ENCODE data around the gene C5orf34. TPM values are rescaled to one million over a fixed set of nuclear protein-coding genes. Genes with fewer than 3 reads are reported as not detected.

The C5orf34 gene
- total and polyA plus RNA-seq, 9 of the 15 experiments (the other 6 are each of a cell fraction or from before 2014, with no cell fraction given), result 13.2 to 32.6 (median 20.7) TPM

DNA sequence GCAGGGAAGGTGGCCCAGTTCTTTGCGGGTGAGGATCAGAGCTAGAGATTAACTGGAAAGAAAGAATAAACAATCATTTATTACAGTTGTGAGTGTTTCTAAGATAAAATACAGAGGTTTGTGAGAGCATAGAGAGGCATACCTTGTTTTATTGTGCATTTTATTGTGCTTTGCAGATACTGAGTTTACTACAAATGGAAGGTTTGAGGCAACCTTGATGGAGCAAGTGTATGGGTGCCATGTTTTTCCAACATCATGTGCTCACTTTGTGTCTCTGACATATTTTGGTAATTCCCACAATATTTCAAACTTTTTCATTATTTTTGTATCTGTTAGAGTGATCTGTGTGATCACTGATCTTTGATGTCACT, 715 bp upstream of the C5orf34 start (continued):
- TF ChIP-seq ATF4 (CRISPR knock-in tag; IDR thresholded peaks at IDR 0.05) (no peak), ZFP30 (CRISPR knock-in tag; IDR thresholded peaks at IDR 0.05; ENCODE audit: borderline replicate concordance) (no peak), NR4A1 (CRISPR knock-in tag; IDR thresholded peaks at IDR 0.05) (no peak), NR4A1 (tag; IDR thresholded peaks at IDR 0.05) (0 out of 2 replicates have a peak, but pooled peaks have one; percentile 58), ZNF830 (CRISPR knock-in tag; IDR thresholded peaks at IDR 0.05) (no peak), SP1 (CRISPR knock-in tag; IDR thresholded peaks at IDR 0.05) (0 out of 2 replicates have a peak, but pooled peaks have one; percentile 11), RBM39 (optimal IDR thresholded peaks at IDR 0.05; ENCODE audit: low read depth, low read length) (no peak), YY1 (IDR thresholded peaks at IDR 0.05; ENCODE audit: borderline replicate concordance in 1 of 3, control insufficient read depth in 1 of 3, extremely low read depth in 1 of 3, insufficient read depth in 3 of 3, insufficient read length in 1 of 3, insufficient replicate concordance in 2 of 3, low read depth in 1 of 3, low read length in 2 of 3) (peak in 1 of 3 experiments; percentile 83), EP400 (IDR thresholded peaks at IDR 0.05) (no peak), PHB (CRISPR knock-in tag; IDR thresholded peaks at IDR 0.05) (no peak), CTBP1 (IDR thresholded peaks at IDR 0.05; ENCODE audit: borderline replicate concordance) (no peak), EHMT2 (IDR thresholded peaks at IDR 0.05) (peak; percentile 53; the same call in 1 of the 2 replicates)
- TF ChIP-seq, protein P1, sequence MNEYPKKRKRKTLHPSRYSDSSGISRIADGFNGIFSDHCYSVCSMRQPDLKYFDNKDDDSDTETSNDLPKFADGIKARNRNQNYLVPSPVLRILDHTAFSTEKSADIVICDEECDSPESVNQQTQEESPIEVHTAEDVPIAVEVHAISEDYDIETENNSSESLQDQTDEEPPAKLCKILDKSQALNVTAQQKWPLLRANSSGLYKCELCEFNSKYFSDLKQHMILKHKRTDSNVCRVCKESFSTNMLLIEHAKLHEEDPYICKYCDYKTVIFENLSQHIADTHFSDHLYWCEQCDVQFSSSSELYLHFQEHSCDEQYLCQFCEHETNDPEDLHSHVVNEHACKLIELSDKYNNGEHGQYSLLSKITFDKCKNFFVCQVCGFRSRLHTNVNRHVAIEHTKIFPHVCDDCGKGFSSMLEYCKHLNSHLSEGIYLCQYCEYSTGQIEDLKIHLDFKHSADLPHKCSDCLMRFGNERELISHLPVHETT (CRISPR knock-in tag; conservative IDR thresholded peaks at IDR 0.05 in 1 of 2, IDR thresholded peaks at IDR 0.05 in 1 of 2), result 0 out of 4 replicates have a peak, but pooled peaks of 1 of the 2 experiments have one; percentile 7

All from K562 (cell line).